Cerebellar cortex (tissue), 1 donor: ENCODE data around the gene DCST2.

ENCODE experiments used
- DNase-seq: peaks from one replicate; pipeline ENCODE4 v3.0.0-alpha.2; 2015; ENCODE audit warnings: low spot score

The DCST2 gene

DNA sequence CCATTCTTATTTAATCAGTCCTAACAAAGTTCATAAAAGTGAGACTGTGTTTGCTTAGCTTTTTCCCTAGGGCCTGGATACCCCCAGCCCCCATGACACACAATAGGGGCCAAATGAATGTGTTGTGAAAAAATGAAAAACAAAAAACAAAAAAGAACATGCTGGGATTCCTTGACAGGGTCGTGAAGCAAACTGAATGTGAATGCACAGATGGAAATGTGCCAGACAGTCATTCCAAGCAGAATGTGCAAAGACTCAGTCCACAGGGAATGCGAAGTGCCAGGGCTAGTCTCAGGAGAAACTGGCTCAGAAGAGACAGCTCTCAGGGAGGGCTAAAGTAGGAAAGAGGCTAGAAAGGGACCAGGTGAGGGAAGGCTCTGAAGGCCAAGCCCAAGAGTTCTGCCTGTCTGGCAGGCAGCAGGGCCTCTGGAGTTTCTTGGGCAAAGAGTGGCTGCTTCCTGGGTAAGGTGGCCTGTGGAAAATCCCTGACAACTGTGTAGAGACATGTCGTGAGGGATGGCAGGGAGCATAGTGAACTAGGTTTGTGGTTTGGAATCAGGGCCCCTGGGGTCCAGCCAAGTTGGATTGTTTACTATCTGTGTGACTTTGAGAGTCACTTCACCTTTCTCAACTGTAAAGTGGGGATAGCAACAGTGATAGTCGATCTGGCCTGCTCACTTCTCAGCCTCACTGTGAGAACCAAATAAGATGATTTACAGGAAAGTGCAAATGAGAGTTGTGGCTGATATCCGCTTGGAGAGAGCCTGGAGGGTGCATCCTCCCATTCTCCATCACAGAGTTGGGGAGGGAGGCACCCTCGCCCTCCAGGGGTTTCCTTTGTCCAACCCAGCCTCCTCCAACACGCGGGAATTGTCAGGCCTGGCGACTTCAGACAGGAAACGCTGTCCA is 16.3 kb upstream of the DCST2 start:
- DNase-seq, result no peak

- DNase-seq, result no peak
These were observed 15.1 kb upstream of the DCST2 start for GRCh38 chr1:155048449-155049334.

DNA sequence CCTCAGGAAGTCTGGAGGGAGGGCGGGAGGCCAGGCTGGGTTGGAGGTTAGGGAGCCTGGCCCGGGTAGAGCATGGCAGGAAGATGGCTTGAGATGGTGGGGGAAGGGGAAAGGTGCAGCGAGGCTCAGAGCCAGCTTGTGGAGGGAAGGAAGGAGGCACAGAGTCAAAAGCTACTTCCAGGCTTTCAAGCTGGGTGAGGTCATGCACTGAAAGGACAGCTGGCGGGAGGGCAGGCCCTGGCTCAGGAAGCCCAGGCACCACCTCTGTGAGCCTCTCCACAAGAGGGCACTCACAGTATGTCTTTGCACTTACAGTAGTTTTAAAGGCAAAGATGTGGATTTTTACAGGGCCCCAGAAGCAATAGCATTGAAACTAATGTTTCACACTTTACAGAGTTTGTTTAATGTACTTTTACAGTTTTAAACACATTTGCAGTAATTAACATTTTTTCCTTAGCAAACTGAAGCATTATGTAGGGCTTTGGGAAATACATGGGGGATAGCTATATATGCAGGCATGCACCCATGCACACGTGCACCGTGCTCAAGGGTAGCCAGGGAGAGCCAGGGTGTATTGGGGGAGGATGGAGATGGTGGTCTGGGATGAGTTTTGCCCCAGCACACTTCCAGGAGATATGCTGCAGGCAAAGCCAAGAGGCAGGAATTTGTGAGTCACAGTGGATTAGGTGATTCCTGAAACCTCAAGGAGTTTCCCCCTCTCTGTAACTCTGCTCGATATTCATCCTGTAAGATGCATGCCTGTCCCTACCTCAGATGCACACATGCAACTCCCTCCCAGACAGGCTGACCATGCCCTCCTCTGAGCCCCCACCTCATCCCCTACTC is 11.5 kb upstream of the DCST2 start:
- DNase-seq, result peak; percentile 77

GRCh38 chr1:155044365-155044764 is 10.8 kb upstream of the DCST2 start:
- no peak for DNase-seq

DNA sequence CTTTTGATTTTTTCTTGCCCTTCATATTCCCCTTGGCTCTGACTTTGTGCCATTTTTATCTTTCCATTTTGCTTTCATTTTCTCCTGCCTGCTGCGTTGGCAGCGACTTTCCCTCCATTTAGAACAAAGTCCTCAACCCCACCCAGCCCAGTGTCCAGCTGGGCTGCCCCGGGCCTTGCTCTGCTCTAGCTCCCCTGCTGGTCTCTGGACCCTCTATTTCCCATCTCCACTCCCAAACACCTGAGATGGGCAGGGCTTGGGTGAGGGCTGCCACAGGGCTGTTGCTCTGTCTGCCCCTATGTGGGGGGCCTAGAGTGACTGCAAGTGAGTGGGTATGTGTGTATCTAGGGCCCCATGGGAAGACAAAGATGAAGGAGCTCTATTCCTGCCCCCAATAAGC is 10.2 kb upstream of the DCST2 start:
- no peak for DNase-seq

- no peak for DNase-seq
These were observed 9.7 kb upstream of the DCST2 start for GRCh38 chr1:155043301-155043702.

DNA sequence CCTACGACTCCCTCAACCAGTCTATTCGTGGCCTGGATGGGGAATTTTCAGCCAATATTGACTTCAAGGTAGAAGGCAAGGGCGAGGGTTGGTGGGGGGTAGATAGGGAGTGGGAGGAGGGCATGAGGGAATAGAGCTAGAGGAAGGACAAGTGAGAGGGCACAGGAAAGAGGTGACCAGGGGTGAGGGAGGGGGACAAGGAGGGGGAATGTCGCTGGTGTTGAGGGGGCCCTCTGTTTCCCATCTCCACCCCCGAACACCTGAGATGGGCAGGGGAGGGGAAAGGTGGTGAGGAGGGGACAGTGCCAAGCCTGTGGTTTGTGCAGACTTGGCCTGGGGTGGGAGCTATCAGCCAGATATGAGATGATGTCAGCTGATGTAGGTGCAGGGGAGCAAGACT is 9.2 kb upstream of the DCST2 start:
- DNase-seq, result no peak

DNA sequence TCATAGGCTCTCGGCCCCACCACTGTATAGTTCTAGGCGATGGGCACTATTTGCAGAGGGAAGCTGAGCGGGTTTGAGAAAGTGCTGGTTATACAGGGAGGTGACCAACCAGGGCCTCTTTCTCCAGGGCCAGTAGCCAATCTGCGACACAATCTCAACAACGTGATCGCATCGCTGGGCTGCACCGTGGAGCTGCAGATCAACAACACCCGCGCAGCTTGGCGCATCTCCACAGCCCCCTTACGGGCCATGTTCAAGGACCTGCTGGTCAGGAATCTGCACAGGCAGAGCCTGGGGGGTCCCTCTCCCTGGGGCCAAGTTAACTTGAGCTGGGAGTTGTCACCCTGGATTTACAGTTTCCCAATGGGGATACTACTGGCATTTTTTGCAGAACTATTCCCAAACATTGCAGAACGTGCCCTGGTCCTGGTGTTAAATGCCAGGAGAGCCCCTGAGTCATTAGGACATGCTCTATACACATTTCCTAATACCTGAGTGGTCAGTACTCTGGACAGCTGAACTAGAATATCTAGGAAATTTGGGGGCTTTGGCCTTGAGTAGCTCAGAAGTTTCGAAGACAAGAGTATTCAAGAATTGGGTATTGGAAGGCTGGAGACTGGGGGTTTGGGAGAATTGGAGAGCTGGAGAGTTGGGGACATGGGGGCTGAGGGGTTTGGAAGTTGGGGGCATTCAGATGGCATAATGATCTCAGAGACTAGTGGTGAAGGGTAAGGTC is 6.9 kb upstream of the DCST2 start:
- DNase-seq, result no peak

- no peak for DNase-seq
These were observed 5.7 kb upstream of the DCST2 start for GRCh38 chr1:155039308-155039669.

DNA sequence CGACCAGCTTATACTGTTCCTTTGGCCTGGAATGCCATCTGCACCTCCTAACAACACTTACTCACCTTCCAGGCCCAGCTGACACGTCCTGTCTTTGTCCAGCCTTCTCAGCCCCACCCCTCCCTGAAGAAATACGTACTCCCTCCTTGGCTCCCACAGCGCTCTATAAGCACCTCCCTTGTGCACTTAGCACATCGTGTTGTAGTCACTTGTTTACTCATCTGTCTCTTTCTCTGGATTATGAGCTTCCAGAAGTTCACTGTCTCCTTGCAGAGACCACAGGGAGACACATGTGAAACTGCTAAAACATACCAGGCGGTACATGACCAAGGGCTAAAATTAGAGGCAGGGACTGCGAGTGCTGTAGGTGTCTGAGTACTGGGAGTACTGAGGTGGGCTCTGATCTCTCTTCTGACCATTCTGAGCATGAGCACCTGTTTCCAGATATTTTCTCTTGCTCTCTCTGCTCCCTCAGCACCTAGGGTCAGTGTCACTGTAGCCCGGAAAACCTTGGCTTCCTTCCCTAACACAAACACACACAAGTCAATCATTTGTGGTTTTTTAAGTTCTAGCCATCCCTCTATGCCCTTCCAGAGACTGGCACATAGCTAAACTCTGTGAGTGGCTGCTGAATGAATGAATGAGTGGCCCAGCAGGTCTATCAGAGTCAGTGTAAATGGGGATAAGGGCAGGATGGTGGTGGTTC is 5.2 kb upstream of the DCST2 start:
- no peak for DNase-seq

- DNase-seq, result no peak
These were observed 4.4 kb upstream of the DCST2 start for GRCh38 chr1:155037851-155038441.

GRCh38 chr1:155037043-155037442 is 3.5 kb upstream of the DCST2 start:
- DNase-seq, result no peak

- DNase-seq, result no peak
These were observed 2.4 kb upstream of the DCST2 start for GRCh38 chr1:155035936-155036335.

DNA sequence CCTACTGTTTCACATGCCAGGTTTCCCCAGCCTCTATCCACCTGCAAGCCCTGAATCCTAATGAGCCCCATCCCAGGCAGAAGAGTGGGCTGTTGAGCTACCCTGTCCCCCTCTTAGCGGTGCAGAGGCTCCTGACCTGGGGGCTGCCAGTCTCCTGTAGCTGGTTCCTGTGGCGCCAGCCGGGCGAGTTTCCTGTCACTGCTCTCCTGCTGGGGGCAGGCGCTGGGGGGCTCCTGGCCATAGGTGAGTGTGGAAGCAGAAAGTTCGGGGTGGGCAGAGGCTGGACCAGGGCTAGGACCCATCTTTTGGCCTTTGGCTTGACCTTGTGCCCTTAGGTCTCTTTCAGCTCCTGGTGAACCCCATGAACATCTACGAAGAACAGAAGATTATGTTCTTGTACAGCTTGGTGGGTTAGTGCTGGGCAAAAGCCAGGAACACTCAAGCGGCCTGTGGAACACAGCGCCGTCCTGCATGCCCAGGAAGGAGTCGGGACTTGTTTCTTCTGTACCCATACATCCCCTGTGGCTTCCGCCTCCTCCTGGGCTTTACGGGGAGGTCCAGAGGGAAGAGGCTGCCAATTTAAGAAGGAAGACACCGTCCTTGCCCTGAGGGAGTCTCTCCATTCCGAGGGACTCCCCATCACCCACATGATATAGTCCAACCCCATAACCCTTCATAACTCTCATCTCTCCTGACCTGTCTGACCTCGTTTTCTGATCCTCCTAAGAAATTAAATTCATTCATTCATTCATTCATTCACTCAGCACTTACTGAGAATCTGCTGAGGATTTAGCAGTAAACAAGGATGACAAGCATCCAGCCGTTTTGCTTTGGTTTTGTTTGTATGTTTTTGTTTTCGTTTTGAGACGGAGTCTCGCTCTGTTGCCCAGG is 982 bp upstream of the DCST2 start:
- no peak for DNase-seq

DNA sequence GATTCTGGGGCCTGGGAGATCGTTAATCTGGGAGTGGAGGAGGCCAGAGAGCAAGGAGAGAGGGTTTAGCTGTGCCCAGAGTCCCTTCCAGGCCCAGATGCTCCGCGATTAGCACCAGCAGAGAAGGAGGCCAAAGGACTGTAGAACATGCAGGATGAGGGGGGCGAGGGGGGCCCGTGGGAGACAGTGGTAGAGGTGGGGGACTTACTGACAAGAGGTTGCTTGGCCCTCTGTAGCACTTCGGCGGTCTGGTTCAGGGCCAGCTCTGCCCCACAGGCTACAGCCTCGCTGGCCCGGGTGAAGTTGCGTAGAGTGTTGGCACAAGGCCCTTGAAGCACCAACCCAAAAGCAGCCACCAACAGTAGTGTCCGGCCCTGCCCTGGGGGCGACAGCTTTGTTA is 695 bp downstream of the DCST2 start:
- DNase-seq, result no peak

DNA sequence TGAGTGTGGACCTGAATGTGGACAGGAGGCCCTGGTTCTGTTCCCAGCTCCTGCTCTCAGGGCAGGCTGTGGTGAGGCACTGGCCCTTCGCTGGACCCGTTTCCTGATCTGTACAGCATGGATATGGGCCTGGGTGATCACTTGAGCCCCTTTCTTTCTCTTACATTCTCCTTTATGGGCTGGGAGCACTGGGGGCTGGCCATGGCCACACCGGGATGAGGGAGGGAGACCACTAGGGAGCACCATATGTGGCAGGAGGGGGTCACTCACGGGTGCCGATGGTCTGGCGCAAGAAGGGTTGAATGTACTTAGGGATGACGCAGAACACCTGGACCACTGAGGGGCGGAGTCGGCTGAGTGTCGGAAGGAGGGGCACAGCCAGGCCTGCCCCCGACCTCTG is 2.7 kb downstream of the DCST2 start:
- DNase-seq, result no peak

GRCh38 chr1:155030243-155030795 is 3.3 kb downstream of the DCST2 start:
- no peak for DNase-seq

GRCh38 chr1:155029513-155030242 is 3.9 kb downstream of the DCST2 start:
- DNase-seq, result no peak
